WTC11 (cell line): Measurements from ENCODE around the gene NKAPL. TPM values are rescaled to one million over a fixed set of nuclear protein-coding genes. Genes with fewer than 3 reads are reported as not detected.

Source experiments
- ATAC-seq: fragments of 200-7000 bp; cut with Tn5 transposase; 2 replicates; pipeline ENCODE4 v1.10.0; 2021; ENCODE audit warnings: mild to moderate bottlenecking, moderate library complexity
- CTCF ChIA-PET: fragments of 300-600 bp; sonication (Branson Sonifier 250); formaldehyde crosslinking; loops from one replicate; lab custom pipeline; 2021; ENCODE audit warnings: antibody characterized with exemption; lab: Charles Lee
- POLR2A ChIA-PET: fragments of 350-600 bp; sonication (Branson Sonifier 250); formaldehyde crosslinking; loops from one replicate; lab custom pipeline; 2021; ENCODE audit warnings: antibody characterized with exemption; lab: Charles Lee
- DNase-seq: peaks from one replicate; pipeline ENCODE4 v3.0.0; 2021; ENCODE audit warnings: low spot score
- H3K27ac Mint-ChIP-seq: 2 replicates; pipeline ENCODE4 v1.8.0; 2021; ENCODE audit warnings: mixed read lengths
- H3K27me3 Mint-ChIP-seq: 2 replicates; pipeline ENCODE4 v1.8.0; 2021; ENCODE audit warnings: low read depth, mild to moderate bottlenecking, moderate library complexity, mixed read lengths
- H3K36me3 Mint-ChIP-seq: 2 replicates; pipeline ENCODE4 v1.8.0; 2021; ENCODE audit warnings: mixed read lengths
- H3K4me1 Mint-ChIP-seq: 2 replicates; pipeline ENCODE4 v1.8.0; 2022; ENCODE audit warnings: mixed read lengths
- H3K4me3 Mint-ChIP-seq: 2 replicates; pipeline ENCODE4 v1.8.0; 2021; ENCODE audit warnings: mild to moderate bottlenecking, moderate library complexity, mixed read lengths
- H3K9me3 Mint-ChIP-seq: 2 replicates; pipeline ENCODE4 v1.8.0; 2021; ENCODE audit warnings: mixed read lengths
- ATF6 ChIP-seq: sonication (generic); formaldehyde crosslinking; IDR thresholded peaks from 2 replicates; pipeline ENCODE4 v1.8.1; 2023; ENCODE audit warnings: mild to moderate bottlenecking, missing genetic modification reagents
- ESRRA ChIP-seq: sonication (generic); formaldehyde crosslinking; IDR thresholded peaks from 2 replicates; pipeline ENCODE4 v1.8.1; 2022; ENCODE audit warnings: mild to moderate bottlenecking, missing genetic modification reagents, borderline replicate concordance
- HMGXB4 ChIP-seq: sonication (generic); formaldehyde crosslinking; IDR thresholded peaks from 2 replicates; pipeline ENCODE4 v1.8.1; 2023; ENCODE audit warnings: mild to moderate bottlenecking, moderate library complexity, missing genetic modification reagents
- IRF2 ChIP-seq: sonication (generic); formaldehyde crosslinking; IDR thresholded peaks from 2 replicates; pipeline ENCODE4 v1.8.0; 2022; ENCODE audit warnings: low read depth, missing genetic modification reagents, borderline replicate concordance
- JAZF1 ChIP-seq: fragments of 250-450 bp; sonication (Bioruptor Pico); IDR thresholded peaks from 2 replicates; pipeline ENCODE4 v1.9.0; 2021; ENCODE audit warnings: moderate library complexity, mild to moderate bottlenecking, inconsistent platforms
- JUN ChIP-seq: sonication (generic); formaldehyde crosslinking; IDR thresholded peaks from 2 replicates; pipeline ENCODE4 v1.8.0; 2023; ENCODE audit warnings: mild to moderate bottlenecking, missing genetic modification reagents
- NR2C2 ChIP-seq: sonication (generic); formaldehyde crosslinking; IDR thresholded peaks from 2 replicates; pipeline ENCODE4 v1.8.0; 2022; ENCODE audit warnings: mild to moderate bottlenecking, missing genetic modification reagents
- NR3C1 ChIP-seq: sonication (generic); formaldehyde crosslinking; conservative IDR thresholded peaks from 2 replicates; pipeline ENCODE4 v1.8.1; 2023; ENCODE audit warnings: low read depth, mild to moderate bottlenecking, missing genetic modification reagents
- ZMAT4 ChIP-seq: fragments of 250-450 bp; sonication (Bioruptor Pico); IDR thresholded peaks from 2 replicates; pipeline ENCODE4 v1.9.0; 2021; ENCODE audit warnings: mild to moderate bottlenecking
- ZNF423 ChIP-seq: fragments of 250-450 bp; sonication (Bioruptor Pico); IDR thresholded peaks from 2 replicates; pipeline ENCODE4 v2.1.2; 2022; ENCODE audit warnings: mild to moderate bottlenecking, moderate library complexity
- ZNF425 ChIP-seq: fragments of 250-450 bp; sonication (Bioruptor Pico); conservative IDR thresholded peaks from 2 replicates; pipeline ENCODE4 v1.9.0; 2021; ENCODE audit warnings: mild to moderate bottlenecking
- total RNA-seq: library from RNA; stranded (reverse); gene quantifications from 3 replicates; pipeline ENCODE4 v1.2.3, GENCODE V29; 2021
- TF ChIP-seq, protein P1 (sequence below): fragments of 250-450 bp; sonication (Bioruptor Pico); IDR thresholded peaks from 2 replicates; pipeline ENCODE4 v1.9.0; 2021; ENCODE audit warnings: mild to moderate bottlenecking, borderline replicate concordance
- TF ChIP-seq, protein P2 (sequence below): sonication (generic); formaldehyde crosslinking; IDR thresholded peaks from 2 replicates; pipeline ENCODE4 v1.8.1; 2022; ENCODE audit warnings: missing genetic modification reagents, borderline replicate concordance
- TF ChIP-seq, protein P3 (sequence below): fragments of 250-450 bp; sonication (Bioruptor Pico); IDR thresholded peaks from 2 replicates; pipeline ENCODE4 v2.1.2; 2022; ENCODE audit warnings: mild to moderate bottlenecking, moderate library complexity

The NKAPL gene
- total RNA-seq, 1 experiment from 2014 or later: 0.26 TPM

- TF ChIP-seq, protein P1, sequence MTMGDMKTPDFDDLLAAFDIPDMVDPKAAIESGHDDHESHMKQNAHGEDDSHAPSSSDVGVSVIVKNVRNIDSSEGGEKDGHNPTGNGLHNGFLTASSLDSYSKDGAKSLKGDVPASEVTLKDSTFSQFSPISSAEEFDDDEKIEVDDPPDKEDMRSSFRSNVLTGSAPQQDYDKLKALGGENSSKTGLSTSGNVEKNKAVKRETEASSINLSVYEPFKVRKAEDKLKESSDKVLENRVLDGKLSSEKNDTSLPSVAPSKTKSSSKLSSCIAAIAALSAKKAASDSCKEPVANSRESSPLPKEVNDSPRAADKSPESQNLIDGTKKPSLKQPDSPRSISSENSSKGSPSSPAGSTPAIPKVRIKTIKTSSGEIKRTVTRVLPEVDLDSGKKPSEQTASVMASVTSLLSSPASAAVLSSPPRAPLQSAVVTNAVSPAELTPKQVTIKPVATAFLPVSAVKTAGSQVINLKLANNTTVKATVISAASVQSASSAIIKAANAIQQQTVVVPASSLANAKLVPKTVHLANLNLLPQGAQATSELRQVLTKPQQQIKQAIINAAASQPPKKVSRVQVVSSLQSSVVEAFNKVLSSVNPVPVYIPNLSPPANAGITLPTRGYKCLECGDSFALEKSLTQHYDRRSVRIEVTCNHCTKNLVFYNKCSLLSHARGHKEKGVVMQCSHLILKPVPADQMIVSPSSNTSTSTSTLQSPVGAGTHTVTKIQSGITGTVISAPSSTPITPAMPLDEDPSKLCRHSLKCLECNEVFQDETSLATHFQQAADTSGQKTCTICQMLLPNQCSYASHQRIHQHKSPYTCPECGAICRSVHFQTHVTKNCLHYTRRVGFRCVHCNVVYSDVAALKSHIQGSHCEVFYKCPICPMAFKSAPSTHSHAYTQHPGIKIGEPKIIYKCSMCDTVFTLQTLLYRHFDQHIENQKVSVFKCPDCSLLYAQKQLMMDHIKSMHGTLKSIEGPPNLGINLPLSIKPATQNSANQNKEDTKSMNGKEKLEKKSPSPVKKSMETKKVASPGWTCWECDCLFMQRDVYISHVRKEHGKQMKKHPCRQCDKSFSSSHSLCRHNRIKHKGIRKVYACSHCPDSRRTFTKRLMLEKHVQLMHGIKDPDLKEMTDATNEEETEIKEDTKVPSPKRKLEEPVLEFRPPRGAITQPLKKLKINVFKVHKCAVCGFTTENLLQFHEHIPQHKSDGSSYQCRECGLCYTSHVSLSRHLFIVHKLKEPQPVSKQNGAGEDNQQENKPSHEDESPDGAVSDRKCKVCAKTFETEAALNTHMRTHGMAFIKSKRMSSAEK (CRISPR knock-in tag): no peak
- TF ChIP-seq JAZF1: no peak
These were observed 23.8 kb downstream of the NKAPL start (continued) for GRCh38 chr6:28282926-28283325.

DNA sequence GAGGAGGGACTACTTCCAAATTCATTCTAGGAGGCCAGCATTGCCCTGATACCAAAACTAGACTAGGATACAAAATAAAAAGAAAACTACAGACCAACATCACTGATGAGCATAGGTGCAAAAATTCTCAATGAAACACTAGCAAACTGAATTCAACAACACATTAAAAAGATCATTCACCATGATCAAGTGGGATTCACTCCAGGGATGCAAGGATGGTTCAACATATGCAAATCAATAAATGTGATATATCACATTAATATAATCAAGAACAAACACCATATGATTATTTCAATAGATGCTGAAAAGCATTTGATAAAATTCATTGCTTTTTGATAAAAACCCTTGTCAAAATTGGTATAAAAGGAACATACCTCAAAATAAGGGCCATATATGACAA, 32.5 kb downstream of the NKAPL start:
- no peak for DNase-seq
- TF ChIP-seq NR3C1 (CRISPR knock-in tag): no peak
- TF ChIP-seq, all 79 proteins: peak for 0
- H3K9me3 Mint-ChIP-seq: no peaks in the 10 kb centered on the region
- no peak overlapping the region for H3K4me3 Mint-ChIP-seq
- CTCF ChIA-PET: no interaction called here
- no peaks in the 10 kb centered on the region for H3K27me3 Mint-ChIP-seq
- no peak overlapping the region for H3K27ac Mint-ChIP-seq
- no peaks in the 10 kb centered on the region for H3K4me1 Mint-ChIP-seq
- no peak for ATAC-seq
- H3K36me3 Mint-ChIP-seq: peaks cover 35% of the 10 kb centered on the region
- POLR2A ChIA-PET: no interaction called here

DNA sequence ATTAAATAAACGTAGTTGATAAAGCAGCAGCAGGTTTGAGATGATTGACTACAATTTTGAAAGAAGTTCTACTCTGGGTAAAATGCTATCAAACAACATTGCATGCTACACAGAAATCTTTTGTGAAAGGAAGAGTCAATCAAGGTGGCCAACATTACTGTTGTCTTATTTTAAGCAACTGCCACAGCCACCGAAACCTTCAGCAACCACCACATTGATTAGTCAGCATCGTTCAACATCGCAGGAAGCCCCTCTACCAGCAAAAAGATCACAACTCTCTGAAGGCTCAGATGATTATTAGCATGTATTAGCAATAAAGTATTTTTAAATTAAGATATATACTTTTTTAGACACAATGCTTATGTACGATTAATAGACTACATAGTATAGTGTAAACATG, 36.2 kb downstream of the NKAPL start:
- no peaks in the 10 kb centered on the region for H3K27me3 Mint-ChIP-seq
- H3K4me1 Mint-ChIP-seq: no peaks in the 10 kb centered on the region
- TF ChIP-seq IRF2: no peak
- no peak for TF ChIP-seq NR2C2 (CRISPR knock-in tag)
- no peak overlapping the region for H3K4me3 Mint-ChIP-seq
- no peak for ATAC-seq
- POLR2A ChIA-PET: no interaction called here
- no peaks in the 10 kb centered on the region for H3K9me3 Mint-ChIP-seq
- DNase-seq: no peak
- CTCF ChIA-PET: no interaction called here
- H3K36me3 Mint-ChIP-seq: peaks cover 16% of the 10 kb centered on the region
- H3K27ac Mint-ChIP-seq: no peak overlapping the region

- DNase-seq (no peak), ATAC-seq (no peak)
- Mint-ChIP-seq H3K27ac (no peak overlapping the region), H3K27me3 (no peaks in the 10 kb centered on the region), H3K4me1 (no peaks in the 10 kb centered on the region), H3K9me3 (no peaks in the 10 kb centered on the region), H3K36me3 (peaks cover 9% of the 10 kb centered on the region), H3K4me3 (no peak overlapping the region)
- ChIA-PET POLR2A (interaction anchor here (0.6 kb wide), 1 partner anchor 262 kb away, joined by 3 read pairs; no protein-coding TSS in a partner anchor), CTCF (no interaction called here)
- TF ChIP-seq ZNF425 (no peak), JUN (CRISPR knock-in tag) (no peak), ESRRA (CRISPR knock-in tag) (no peak), IRF2 (no peak), ZNF423 (CRISPR knock-in tag) (no peak), ZMAT4 (no peak), ATF6 (no peak), HMGXB4 (CRISPR knock-in tag) (no peak)
- TF ChIP-seq, protein P2, sequence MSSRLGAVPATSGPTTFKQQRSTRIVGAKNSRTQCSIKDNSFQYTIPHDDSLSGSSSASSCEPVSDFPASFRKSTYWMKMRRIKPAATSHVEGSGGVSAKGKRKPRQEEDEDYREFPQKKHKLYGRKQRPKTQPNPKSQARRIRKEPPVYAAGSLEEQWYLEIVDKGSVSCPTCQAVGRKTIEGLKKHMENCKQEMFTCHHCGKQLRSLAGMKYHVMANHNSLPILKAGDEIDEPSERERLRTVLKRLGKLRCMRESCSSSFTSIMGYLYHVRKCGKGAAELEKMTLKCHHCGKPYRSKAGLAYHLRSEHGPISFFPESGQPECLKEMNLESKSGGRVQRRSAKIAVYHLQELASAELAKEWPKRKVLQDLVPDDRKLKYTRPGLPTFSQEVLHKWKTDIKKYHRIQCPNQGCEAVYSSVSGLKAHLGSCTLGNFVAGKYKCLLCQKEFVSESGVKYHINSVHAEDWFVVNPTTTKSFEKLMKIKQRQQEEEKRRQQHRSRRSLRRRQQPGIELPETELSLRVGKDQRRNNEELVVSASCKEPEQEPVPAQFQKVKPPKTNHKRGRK: no peak
- TF ChIP-seq, protein P3, sequence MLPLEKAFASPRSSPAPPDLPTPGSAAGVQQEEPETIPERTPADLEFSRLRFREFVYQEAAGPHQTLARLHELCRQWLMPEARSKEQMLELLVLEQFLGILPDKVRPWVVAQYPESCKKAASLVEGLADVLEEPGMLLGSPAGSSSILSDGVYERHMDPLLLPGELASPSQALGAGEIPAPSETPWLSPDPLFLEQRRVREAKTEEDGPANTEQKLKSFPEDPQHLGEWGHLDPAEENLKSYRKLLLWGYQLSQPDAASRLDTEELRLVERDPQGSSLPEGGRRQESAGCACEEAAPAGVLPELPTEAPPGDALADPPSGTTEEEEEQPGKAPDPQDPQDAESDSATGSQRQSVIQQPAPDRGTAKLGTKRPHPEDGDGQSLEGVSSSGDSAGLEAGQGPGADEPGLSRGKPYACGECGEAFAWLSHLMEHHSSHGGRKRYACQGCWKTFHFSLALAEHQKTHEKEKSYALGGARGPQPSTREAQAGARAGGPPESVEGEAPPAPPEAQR (CRISPR knock-in tag): no peak
These were observed 37.5 kb downstream of the NKAPL start for GRCh38 chr6:28296520-28297060.
